D721Med (cell line): Measurements from ENCODE around the gene INTS6.

Source experiments
- DNase-seq: peaks from one replicate; pipeline ENCODE4 v3.0.0; 2011; ENCODE audit warnings: low spot score; ENCODE audit not compliant: insufficient read length
- FAIRE-seq: peaks from 2 replicates; lab custom pipeline; 2011; peaks lifted over from hg19 to GRCh38; lab: Jason Lieb, UNC
- CTCF ChIP-seq: IDR thresholded peaks from 2 replicates; pipeline ENCODE4 v1.5.1; 2012; ENCODE audit warnings: mild to moderate bottlenecking, control low read depth; ENCODE audit not compliant: insufficient read depth; ENCODE audit errors: missing control alignments

Gene INTS6

GRCh38 chr13:51328488-51328887 lies 124.3 kb downstream of the INTS6 start:
- FAIRE-seq: no peak
- peak; percentile 51 for DNase-seq
- no peak for TF ChIP-seq CTCF

GRCh38 chr13:51327961-51328360 lies 124.9 kb downstream of the INTS6 start:
- FAIRE-seq (peak; percentile 46), DNase-seq (no peak)
- no peak for TF ChIP-seq CTCF

GRCh38 chr13:51326777-51327176 lies 126.1 kb downstream of the INTS6 start:
- no peak for FAIRE-seq
- TF ChIP-seq CTCF: no peak
- DNase-seq: no peak

- FAIRE-seq: no peak
- TF ChIP-seq CTCF: no peak
Observed at GRCh38 chr13:51325837-51326236, 127.0 kb downstream of the INTS6 start.

GRCh38 chr13:51324714-51325420 lies 128.0 kb downstream of the INTS6 start:
- no peak for FAIRE-seq
- no peak for DNase-seq
- no peak for TF ChIP-seq CTCF

More at GRCh38 chr13:51325837-51326236, 127.0 kb downstream of the INTS6 start:
- no peak for DNase-seq

GRCh38 chr13:51323824-51324511 lies 128.9 kb downstream of the INTS6 start:
- FAIRE-seq (no peak), DNase-seq (no peak)
- TF ChIP-seq CTCF: no peak

- FAIRE-seq (no peak), DNase-seq (no peak)
- no peak for TF ChIP-seq CTCF
Observed at GRCh38 chr13:51322826-51323225, 130.0 kb downstream of the INTS6 start.
